ENCODE data around the gene PLXNB1.

PLXNB1 gene

DNA sequence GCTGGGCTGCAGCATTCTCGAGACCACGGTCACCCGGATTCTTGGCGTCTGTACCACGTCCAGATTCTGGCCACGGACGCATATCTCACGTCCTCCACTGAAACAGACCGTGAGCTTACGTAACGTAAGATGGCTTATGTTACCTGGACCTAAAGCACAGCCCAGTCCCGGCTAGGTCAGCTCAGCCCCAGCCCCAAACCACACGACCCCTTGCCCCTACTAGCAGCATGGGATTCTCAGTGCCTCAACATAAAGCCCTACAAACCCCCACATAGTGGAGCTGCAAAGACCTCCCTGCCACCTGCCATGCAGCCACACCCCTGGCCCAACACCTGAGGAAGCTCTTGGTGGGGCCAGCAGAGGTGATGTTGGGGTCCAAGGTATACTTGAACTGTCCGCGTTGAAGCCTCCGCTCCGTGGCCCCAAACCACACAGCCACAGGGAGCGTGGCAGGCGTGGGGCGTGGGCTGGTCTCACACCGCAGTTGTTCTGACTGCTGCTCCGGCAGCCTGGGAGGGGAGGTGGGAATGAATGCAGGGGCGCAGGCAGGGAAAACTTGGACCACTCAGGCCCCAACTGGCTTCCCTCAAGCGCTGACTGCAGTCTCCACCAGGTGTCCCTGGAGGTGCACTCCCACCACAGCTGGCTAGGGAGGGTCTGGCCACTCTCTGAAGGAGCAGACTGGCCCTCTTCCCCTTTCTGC lies 14.5 kb downstream of the PLXNB1 start:
- TF ChIP-seq CTCF (conservative IDR thresholded peaks at IDR 0.05) (no peak), ZFX (IDR thresholded peaks at IDR 0.05) (no peak)
- H3K27ac ChIP-seq, result no peak overlapping the region

- H3K27ac ChIP-seq, result no peak overlapping the region
- TF ChIP-seq CTCF (conservative IDR thresholded peaks at IDR 0.05) (no peak), ZFX (IDR thresholded peaks at IDR 0.05) (no peak)
Observed at GRCh38 chr3:48414376-48415250, 15.3 kb downstream of the PLXNB1 start.

DNA sequence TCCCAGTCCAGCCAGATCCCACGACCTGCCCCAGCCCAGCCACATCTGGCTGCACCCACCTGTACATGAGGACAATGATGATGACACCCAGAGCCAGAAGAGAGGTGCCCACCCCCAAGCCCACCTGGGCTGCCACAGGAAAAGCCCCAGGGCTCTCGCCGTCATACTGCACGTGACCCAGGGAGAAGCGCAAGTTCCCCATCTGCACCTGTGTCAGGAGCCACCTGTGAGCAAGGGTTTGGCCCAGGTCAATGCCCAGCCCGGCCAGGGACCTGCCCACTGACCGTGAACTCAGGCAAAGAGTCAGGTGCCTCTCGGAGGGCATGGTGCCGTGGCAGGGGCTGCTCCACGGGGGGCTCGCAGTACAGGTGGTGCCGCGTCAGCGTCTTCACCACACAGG lies 16.3 kb downstream of the PLXNB1 start:
- no peak for TF ChIP-seq CTCF (conservative IDR thresholded peaks at IDR 0.05)
- TF ChIP-seq ZFX (IDR thresholded peaks at IDR 0.05), result no peak

DNA sequence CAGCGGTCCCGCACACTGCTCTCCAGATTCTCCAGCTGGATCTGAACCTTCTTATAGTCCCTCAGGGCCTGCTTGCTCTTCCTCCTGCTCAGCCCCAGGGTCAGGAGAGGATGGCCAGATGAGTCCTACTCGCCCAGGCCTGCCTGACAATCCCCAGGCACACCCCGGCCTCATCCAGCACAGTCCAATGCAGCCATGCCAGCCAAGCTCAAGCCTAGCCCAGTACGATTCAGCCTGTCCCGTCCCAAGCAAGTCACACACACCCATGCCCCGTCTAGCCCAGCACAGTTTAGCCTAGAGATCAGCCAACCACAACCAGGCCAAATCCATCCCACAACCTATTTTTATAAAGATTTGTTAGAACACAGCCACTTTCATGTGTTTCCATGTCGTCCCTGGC lies 16.8 kb downstream of the PLXNB1 start:
- no peak overlapping the region for H3K27ac ChIP-seq
- TF ChIP-seq CTCF (conservative IDR thresholded peaks at IDR 0.05), result no peak
- no peak for TF ChIP-seq ZFX (IDR thresholded peaks at IDR 0.05)

More for the DNA sequence above, 16.3 kb downstream of the PLXNB1 start:
- no peak overlapping the region for H3K27ac ChIP-seq

DNA sequence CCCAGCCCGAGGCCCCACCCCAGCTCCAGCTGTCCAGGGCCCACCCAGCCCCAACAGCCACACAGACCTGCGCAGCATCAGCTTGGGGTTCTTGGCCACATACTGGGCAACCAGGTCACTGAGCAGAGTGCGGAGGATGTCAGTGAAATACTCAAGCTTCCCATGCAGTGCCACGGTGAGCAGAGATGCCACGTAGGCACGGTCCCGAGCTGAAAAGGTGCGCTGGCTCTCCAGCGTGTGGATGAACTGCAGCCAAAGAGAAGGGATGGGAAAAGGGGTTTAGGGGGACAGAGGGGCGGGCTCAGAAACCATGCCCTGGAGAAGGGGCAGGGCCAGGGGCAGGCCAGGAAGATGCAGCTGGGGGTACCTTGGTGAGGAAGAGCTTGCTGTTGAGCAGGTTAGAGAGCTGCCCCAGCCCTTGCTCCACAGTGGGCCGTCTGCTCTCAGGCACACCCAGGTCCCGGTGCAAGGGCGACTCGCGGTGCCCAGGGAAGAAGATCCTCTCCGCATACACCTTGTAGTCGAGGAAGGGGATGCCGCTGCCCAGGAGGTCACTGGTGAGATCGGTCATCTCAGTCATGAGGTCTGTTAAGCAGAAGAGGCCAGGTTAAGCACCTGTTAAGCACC lies 17.4 kb downstream of the PLXNB1 start:
- no peak for TF ChIP-seq CTCF (conservative IDR thresholded peaks at IDR 0.05)
- TF ChIP-seq ZFX (IDR thresholded peaks at IDR 0.05), result no peak
- H3K27ac ChIP-seq, result no peak overlapping the region

GRCh38 chr3:48411606-48412374 lies 18.1 kb downstream of the PLXNB1 start:
- TF ChIP-seq ZFX (IDR thresholded peaks at IDR 0.05), result no peak
- no peak for TF ChIP-seq CTCF (conservative IDR thresholded peaks at IDR 0.05)
- H3K27ac ChIP-seq, result no peak overlapping the region

Measured in C4-2B (cell line).